GM21528 (cell line): Measurements from ENCODE around the gene MORC3.
"Not testable (repeated sequence)": the region's sequence is repeated elsewhere in the genome, so short reads cannot be mapped to it uniquely, and the experiment has no call there.

ENCODE experiments used
- ATAC-seq: cut with Tn5 transposase; IDR thresholded peaks from one replicate; pipeline ENCODE4 v1.9.1; 2021; ENCODE audit warnings: mild to moderate bottlenecking, moderate library complexity; ENCODE audit not compliant: unreplicated experiment, low FRiP score

Gene MORC3, protein sequence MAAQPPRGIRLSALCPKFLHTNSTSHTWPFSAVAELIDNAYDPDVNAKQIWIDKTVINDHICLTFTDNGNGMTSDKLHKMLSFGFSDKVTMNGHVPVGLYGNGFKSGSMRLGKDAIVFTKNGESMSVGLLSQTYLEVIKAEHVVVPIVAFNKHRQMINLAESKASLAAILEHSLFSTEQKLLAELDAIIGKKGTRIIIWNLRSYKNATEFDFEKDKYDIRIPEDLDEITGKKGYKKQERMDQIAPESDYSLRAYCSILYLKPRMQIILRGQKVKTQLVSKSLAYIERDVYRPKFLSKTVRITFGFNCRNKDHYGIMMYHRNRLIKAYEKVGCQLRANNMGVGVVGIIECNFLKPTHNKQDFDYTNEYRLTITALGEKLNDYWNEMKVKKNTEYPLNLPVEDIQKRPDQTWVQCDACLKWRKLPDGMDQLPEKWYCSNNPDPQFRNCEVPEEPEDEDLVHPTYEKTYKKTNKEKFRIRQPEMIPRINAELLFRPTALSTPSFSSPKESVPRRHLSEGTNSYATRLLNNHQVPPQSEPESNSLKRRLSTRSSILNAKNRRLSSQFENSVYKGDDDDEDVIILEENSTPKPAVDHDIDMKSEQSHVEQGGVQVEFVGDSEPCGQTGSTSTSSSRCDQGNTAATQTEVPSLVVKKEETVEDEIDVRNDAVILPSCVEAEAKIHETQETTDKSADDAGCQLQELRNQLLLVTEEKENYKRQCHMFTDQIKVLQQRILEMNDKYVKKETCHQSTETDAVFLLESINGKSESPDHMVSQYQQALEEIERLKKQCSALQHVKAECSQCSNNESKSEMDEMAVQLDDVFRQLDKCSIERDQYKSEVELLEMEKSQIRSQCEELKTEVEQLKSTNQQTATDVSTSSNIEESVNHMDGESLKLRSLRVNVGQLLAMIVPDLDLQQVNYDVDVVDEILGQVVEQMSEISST

DNA sequence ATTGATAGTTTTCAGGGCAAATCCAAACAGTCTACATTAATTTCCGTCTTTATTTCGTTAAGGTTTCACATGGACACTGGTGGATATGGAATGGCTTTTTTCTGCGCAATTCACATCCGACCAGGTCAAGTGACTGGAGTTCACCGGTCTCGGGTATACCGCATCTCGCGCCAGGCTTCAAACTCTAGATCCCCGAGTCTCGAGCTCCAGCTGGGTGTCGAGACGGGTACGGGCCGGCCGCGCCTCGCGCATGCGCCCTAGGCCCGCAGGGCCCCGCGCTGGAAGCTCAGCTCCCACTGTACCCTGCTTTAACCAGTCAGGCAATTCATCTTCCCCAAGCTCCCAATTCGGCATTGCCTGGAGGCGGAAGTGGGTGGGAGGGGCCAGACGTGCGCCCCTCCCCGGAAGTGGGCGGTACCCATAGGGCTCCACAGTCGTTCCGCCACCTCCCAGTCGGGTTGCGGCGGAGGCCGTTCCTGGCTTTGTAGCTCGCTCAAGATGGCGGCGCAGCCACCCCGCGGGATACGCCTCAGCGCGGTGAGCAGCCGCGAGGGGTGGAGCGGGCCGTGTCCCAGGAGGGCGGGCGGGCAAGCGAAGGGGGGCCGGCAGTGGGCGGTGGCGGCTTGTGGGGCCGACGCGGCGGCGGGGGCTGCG, at the start of gene MORC3:
TSS of gene MORC3 (plus strand) at position 431 of the 654 bp plus-strand sequence. CDS start at position 499, 68 bp downstream.
- peak; percentile 85 for ATAC-seq

DNA sequence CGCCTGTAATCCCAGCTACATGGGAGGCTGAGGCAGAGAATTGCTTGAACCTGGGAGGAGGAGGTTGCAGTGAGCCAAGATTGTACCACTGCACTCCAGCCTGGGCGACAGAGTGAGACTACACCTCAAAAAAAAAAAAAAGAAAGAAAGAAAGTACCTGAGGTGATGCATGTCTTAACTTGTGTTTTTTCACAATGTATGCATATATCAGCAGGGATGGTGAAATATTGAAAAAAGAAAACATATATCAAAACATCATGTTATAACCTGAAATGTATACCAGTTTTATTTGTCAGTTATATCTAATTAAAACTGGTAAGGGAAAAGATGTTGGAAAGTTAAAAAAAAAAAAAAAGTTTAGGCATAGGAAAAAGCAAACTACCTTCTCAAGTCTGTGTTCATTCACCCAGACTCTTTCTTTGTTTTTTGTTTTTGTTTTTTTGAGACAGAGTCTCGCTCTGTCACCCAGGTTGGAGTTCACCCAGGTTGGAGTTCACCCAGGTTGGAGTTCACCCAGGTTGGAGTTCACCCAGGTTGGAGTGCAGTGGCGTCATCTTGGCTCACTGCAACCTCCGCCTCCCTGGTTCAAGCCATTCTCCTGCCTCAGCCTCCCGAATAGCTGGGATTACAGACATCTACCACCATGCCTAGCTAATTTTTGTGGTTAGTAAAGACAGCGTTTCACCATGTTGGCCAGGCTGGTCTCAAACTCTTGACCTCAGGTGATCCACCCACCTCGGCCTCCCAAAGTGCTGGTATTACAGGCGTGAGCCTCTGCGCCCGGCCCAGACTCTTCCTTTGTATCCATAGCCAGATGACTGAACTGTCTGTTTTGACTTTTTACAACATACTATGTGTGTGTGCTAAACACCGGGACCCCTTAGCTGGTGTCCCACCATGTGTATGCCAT, 49.0 kb upstream of the MORC3 start:
- not testable (repeated sequence) for ATAC-seq

DNA sequence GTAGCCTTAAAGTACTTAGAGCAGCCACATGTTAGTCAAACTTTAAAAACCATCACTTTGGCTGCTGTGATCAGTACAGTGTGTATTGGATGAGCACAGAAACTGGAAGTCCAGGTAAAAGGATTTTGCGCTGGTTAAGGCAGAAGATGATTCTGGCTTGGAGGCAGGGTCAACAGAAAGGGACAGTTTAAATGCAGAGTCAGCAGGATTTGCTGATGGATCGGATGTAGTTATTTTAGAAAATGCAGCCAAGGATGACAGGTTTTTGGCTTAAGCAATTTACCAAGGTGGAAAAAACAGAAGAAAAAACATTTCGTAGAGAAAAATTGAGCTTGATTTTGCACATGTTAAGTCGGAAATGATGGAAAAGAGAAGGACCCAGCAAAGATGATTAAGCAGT, 45.9 kb upstream of the MORC3 start:
- ATAC-seq, result no peak

DNA sequence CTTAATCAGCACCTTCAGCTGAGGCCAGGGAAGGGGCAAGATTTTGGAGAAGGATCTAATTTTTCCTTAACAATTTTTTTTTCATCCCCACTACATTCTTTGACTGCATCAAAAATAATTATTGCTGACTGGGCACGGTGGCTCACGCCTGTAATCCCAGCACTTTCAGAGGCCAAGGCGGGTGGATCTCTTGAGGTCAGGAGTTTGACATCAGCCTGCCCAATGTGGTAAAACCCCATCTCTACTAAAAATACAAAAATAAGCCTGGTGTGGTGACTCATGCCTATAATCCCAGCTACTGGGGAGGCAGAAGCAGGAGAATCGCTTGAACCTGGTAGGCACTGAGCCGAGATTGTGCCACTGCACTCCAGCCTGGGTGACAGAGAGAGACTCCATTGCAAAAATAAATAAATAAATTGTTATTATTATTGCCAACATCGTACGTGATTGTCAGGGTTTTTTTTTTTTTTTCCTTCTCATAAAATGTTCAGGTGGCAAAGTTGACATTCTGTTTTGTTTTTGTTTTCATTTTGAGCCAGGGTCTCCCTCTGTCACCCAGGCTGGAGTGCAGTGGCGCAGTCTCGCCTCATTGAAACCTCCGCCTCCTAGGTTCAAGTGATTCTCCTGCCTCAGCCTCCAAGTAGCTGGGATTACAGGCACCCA, 37.3 kb upstream of the MORC3 start:
- no peak for ATAC-seq

DNA sequence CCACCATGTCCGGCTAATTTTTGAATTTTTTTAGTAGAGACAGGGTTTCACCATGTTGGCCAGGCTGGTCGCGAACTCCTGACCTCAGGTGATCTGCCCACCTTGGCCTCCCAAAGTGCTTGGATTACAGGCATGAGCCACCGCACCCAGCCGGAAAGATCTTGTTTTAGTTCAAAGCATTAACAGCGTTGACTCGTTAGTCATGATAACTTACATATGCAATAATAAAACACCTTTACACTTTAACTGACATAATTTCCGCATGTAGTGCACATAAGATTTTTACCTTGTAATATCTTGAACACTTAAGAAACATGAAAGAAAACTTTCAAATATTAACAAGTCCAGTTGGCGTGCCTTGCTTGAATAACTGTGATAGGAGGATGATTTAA, 36.8 kb upstream of the MORC3 start:
- ATAC-seq, result not testable (repeated sequence)

DNA sequence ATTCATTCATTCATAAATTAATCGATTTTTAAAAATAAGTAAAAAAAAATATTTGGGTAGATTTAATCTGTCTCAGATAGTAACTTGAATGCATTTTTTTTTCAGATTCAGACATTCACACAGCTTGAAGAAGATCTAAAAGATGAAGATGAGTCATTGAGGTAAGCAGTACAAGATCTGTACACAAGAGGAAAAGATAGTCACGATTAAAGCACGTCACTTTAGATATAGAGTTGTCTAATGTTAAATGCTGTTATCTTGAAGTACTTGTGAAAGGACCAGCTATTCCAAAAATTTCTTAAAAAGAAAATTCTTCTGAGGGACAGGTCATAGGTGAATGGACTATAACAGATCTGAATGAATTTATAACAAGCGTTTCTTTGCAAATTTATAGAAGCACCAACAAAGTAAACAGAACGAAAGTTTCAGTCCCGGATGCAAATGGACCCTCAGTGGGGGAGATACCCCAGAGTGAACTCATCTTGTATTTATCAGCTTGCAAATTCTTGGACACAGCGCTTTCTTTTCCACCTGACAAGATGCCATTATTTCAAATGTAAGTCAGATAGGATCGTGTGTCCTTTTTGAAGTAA, 31.2 kb upstream of the MORC3 start:
- no peak for ATAC-seq

DNA sequence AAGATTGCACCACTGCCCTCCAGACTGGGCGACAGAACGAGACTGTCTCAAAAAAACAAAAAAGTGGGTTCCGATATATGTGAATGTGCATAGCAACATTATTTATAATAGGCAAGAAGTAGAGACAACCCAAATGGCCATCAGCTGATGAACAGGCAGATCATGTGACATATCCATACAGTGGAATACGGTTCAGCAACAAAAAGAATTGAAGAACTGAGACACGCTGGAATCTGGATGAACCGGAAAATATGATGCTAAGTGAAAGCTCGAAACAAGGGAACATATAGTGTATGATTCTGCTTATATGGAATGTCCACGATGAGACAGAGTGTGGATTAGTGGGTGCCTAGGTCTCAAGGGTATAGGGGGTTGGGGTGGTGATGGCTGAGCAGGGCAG, 28.5 kb upstream of the MORC3 start:
- ATAC-seq, result no peak

DNA sequence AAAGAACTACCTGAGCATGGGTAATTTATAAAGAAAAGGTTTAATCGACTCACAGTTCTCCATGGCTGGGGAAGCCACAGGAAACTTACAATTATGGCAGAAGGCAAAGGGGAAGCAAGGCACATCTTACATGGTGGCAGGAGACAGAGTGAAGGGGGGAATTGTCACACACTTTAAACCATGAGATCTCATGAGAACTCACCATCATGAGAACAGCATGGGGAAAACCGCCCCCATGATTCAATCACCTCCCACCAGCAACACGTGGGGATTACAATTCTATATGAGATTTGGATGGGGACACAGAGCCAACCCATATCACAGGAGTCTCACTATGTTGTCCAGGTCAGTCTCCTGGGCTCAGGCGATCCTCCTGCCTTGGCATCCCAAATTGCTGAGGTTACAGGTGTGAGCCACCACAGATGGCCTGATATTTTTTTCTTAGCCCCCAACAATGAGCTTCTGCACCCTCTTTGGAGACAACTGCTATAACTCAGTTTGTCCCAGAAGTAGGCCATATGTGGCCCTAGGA, 22.5 kb upstream of the MORC3 start:
- no peak for ATAC-seq

DNA sequence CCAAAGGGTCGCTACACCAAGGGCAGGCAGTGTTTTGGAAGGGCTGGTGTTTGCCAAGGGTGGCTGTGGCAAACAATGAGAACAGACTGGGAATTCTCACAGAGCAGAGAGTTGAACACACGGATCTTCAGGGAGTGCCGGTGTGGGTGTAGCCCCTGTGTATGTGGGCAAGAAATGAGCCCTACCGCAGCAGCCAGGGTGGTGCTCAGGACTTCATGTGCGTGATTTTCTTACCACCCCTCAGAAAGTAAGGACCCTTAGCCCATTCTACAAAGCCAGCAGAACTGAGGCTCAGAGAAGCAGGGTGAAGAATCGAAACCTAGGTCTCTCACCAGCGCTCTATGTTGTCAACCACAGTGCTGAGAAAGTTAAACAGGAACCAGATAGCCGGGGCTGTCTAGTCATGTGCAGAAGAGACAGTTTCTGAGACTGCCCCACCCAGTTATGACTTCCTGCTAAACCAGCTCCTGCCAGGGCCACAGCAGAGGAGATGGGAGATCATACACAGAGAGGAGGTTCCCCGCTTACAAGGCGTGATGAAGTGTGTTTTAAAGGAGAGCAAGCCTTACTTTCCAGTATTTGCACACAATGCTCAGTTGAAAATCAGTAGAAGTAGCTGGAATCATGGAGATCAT, 21.9 kb upstream of the MORC3 start:
- peak; percentile 96 for ATAC-seq

DNA sequence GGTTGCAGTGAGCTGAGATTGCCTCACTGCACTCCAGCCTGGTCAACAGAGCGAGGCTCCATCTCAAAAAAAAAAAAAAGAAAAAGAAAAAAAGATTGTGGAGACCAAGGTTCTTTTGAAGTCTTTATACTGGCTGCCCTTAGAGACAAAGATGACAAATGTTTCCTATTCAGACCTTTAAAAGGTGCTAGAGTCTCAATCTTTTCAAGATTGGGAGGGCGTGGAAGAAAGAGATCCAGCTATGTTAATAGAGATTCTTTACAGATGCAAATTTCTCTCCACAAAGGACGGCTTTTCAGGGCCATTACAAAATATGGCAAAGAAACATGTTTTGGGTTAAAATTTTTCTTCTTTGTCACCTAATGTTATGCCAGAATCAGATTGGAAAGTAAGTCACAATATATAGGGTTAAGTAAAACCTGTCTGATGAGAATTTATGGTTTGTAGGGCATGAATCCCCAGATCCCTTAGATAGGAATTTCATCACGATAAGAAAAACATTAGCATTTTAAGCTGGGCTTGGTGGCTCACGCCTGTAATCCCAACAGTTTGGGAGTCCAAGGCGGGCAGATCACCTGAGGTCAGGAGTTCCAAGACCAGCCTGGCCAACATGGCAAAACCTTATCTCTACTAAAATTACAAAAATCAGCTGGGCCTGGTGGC, 13.0 kb upstream of the MORC3 start:
- ATAC-seq, result no peak

DNA sequence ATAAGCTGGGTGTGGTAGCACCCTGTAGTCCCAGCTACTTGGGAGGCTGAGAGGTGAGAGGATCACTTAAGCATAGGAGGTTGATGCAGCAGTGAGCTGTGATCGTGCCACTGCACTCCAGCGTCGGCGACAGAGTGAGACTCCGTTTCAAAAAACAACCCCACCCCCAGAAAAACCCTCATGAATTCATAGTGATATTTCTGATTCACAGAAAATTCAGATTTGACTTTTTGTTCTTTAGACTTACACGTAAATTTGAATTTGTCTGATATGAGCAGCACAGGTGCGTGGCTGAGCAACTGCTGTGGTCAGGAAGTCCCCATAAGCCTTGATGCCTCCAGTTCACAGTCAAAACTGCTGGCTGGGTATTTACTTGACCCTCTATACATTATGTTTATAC, 10.0 kb upstream of the MORC3 start:
- ATAC-seq, result no peak

DNA sequence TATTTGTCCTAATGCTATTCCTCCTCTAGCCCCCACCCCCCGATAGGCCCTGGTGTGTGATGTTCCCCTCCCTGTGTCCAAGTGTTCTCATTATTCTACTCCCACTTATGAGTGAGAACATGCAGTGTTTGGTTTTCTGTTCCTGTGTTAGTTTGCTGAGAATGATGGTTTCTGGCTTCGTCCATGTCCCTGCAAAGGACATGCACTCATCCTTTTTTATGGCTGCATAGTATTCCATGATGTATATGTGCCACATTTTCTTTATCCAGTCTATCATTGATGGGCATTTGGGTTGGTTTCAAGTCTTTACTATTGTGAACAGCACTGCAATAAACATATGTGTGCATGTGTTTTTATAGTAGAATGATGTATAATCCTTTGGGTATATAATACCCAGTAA, 6.6 kb upstream of the MORC3 start:
- ATAC-seq, result not testable (repeated sequence)

DNA sequence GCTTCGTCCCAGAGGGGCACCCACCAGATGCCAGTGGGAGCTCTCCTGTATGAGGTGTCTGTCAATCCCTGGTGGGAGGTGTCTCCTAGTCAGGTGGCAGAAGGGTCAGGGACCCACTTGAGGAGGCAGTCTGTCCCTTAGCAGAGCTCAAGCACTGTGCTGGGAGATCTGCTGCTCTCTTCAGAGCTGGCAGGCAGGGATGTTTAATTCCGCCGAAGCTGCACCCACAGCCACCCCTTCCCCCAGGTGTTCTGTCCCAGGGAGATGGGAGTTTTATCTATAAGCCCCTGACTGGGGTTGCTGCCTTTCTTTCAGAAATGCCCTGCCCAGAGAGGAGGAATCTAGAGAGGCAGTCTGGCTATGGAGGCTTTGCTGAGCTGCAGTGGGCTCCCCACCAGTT, 4.0 kb upstream of the MORC3 start:
- not testable (repeated sequence) for ATAC-seq

DNA sequence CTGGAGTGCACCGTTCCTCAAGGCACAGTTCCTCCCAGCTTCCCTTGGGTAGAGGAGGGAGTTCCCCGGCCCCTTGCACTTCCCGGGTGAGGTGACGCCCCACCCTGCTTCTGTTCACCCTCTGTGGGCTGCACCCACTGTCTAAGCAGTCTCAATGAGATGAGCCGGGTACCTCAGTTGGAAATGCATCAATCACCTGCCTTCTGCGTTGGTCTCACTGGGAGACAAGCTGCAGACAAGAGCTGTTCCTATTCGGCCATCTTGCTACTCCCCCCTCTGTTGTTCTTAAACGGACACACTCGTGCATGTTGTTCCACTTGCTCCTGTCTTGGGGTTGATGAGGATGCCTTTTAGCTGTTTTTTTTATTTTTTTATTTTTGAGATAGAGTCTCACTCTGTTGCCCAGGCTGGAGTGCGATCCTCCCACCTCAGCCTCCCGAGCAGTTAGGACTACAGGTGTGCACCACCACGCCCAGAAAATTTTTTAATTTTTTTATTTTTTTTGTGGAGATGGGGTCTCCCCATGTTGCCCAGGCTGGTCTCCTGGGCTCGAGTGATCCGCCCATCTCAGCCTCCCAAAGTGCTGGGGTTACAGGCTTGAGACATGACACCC, 3.0 kb upstream of the MORC3 start:
- ATAC-seq, result no peak

DNA sequence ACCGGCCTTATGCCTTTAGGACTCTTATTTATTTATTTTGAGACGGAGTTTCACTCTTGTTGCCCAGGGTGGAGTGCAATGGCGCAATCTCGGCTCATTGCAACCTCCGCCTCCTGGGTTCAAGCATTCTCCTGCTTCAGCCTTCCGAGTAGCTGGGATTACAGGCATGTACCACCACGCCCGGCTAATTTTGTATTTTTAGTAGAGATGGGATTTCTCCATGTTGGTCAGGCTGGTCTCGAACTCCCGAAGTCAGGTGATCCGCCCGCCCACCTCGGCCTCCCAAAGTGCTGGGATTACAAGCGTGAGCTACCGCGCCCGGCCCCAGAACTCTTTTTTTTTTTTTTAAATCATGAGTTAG, 611 bp upstream of the MORC3 start:
- ATAC-seq, result not testable (repeated sequence)

DNA sequence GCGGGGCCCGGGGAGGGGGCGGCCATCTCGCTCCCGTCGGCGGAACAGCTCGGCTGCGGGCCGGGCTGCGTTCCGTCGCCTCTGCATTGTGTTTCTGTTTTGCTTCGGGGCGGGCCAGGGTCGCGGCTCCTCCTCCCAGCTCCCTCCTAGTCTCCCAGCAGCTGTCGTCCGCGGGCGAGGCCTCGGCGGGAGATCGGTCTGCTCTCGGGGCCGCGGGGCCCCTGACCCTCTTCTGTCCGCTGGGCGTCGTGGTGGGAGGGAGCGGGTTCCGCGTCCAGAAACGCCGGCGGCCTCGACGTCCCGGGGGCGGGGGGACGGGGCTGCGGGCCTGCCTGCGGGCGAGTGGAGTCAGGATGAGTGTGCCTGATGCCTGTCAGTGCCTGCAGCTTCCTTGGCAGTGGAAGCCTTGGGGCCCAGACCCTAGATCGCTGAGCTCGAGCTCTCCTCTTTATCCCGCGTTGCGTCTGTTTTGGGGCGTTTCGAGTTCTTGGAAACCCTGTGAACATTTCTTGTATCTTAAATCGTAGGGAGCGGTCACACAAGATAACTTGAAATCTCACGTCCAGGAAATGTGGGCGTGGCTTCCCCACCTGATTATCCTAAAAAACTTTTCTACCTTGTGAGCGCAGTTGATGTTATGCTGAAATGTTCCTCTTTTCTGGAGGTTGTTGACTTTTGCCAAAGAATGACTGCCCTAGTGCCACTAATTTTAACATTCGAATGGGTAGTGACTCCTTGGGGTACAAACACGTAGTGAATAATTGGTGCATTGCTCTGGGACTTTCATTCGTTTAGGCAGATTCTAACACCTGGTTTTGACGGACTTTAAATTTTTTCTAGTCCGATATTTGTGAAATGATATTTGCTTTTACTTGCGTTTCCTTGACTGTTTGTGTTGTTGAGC, 676 bp downstream of the MORC3 start:
- ATAC-seq, result peak; percentile 49
